PC-9 (cell line): ENCODE measurements around the gene VPS8. TPM values are rescaled to one million over a fixed set of nuclear protein-coding genes. Genes with fewer than 3 reads are reported as not detected.

Experiments used
- BruUV-seq: library from RNA; stranded (reverse); fragments of 400-500 nt; replicated peaks from 2 replicates; lab custom pipeline; 2021; lab: Mats Ljungman, UMichigan
- CTCF ChIA-PET: fragments of 300-600 bp; sonication (Branson Sonifier 250); formaldehyde crosslinking; loops from one replicate; lab custom pipeline; 2022; ENCODE audit warnings: antibody characterized with exemption; lab: Charles Lee
- POLR2A ChIA-PET: fragments of 300-600 bp; sonication (Branson Sonifier 250); formaldehyde crosslinking; loops from one replicate; lab custom pipeline; 2022; ENCODE audit warnings: antibody characterized with exemption; ENCODE audit not compliant: unreplicated experiment; lab: Charles Lee
- DNase-seq, 2 experiments: peaks; one replicate each; pipeline versions ENCODE4 v3.0.0 to v3.0.0-alpha.2; 2015 to 2022; ENCODE audit warnings: mixed read lengths in 1 of 2
- H2AFZ ChIP-seq: fragments of 200-600 bp; sonication (generic); 2 replicates; pipeline ENCODE4 v1.8.1; 2017; ENCODE audit warnings: antibody characterized with exemption
- H3F3A ChIP-seq: fragments of 200-600 bp; sonication (generic); 2 replicates; pipeline ENCODE4 v1.8.1; 2017; ENCODE audit warnings: antibody characterized with exemption, mild to moderate bottlenecking, low read depth; ENCODE audit not compliant: insufficient read depth
- H3K27ac ChIP-seq: fragments of 200-600 bp; sonication (generic); 2 replicates; pipeline ENCODE4 v1.6.1; 2016; ENCODE audit warnings: mixed run types
- H3K27me3 ChIP-seq: fragments of 200-600 bp; sonication (generic); 2 replicates; pipeline ENCODE4 v1.6.1; 2016; ENCODE audit warnings: low read depth, mixed run types; ENCODE audit not compliant: insufficient read depth
- H3K36me3 ChIP-seq: fragments of 200-600 bp; sonication (generic); 2 replicates; pipeline ENCODE4 v1.6.1; 2016; ENCODE audit warnings: low read depth, mixed run types
- H3K4me1 ChIP-seq: fragments of 200-600 bp; sonication (generic); replicated peaks from 2 replicates; pipeline ENCODE4 v1.6.1; 2016; ENCODE audit warnings: mixed run types; ENCODE audit not compliant: insufficient read depth
- H3K4me2 ChIP-seq: fragments of 200-600 bp; sonication (generic); 2 replicates; pipeline ENCODE4 v1.6.1; 2017; ENCODE audit warnings: mixed run types
- H3K4me3 ChIP-seq: fragments of 200-600 bp; sonication (generic); 2 replicates; pipeline ENCODE4 v1.6.1; 2016; ENCODE audit warnings: mixed run types
- H3K79me2 ChIP-seq: fragments of 200-600 bp; sonication (generic); 2 replicates; pipeline ENCODE4 v1.6.1; 2017; ENCODE audit warnings: low read depth, mixed run types
- H3K9me2 ChIP-seq: fragments of 200-600 bp; sonication (generic); 2 replicates; pipeline ENCODE4 v1.8.1; 2017; ENCODE audit warnings: mild to moderate bottlenecking; ENCODE audit not compliant: insufficient read depth
- H3K9me3 ChIP-seq: fragments of 200-600 bp; sonication (generic); 2 replicates; pipeline ENCODE4 v1.8.1; 2016; ENCODE audit warnings: low read depth; ENCODE audit not compliant: insufficient read depth
- H4K20me1 ChIP-seq: fragments of 200-600 bp; sonication (generic); 2 replicates; pipeline ENCODE4 v1.8.1; 2017; ENCODE audit not compliant: insufficient read depth
- CTCF ChIP-seq: fragments of 200-600 bp; sonication (generic); conservative IDR thresholded peaks from 2 replicates; pipeline ENCODE4 v1.6.1; 2017; ENCODE audit warnings: mixed run types, antibody characterized with exemption, mild to moderate bottlenecking, moderate library complexity
- EZH2 ChIP-seq: fragments of 200-600 bp; sonication (generic); IDR thresholded peaks from 2 replicates; pipeline ENCODE4 v1.8.0; 2017; ENCODE audit warnings: antibody characterized with exemption, low read depth
- intact Hi-C: fragments of 100-400 bp; cut with micrococcal nuclease; formaldehyde crosslinking; loops from one replicate; pipeline ENCODE4 v1.10.0; 2022; ENCODE audit not compliant: unreplicated experiment
- total RNA-seq: library from RNA; stranded (reverse); gene quantifications from 2 replicates; pipeline ENCODE4 v1.2.3, GENCODE V29; 2021

VPS8 gene
- total RNA-seq, 1 experiment from 2014 or later = 80.8 TPM

GRCh38 chr3:185029086-185029485 lies 217.1 kb downstream of the VPS8 start:
- no peaks in the 10 kb centered on the region for H3K9me2 ChIP-seq
- no peaks in the 10 kb centered on the region for H3K36me3 ChIP-seq
- H4K20me1 ChIP-seq = no peaks in the 10 kb centered on the region
- no peak overlapping the region for H2AFZ ChIP-seq
- no peak overlapping the region for H3K27ac ChIP-seq
- no peaks in the 10 kb centered on the region for H3K4me1 ChIP-seq
- H3K9me3 ChIP-seq = no peaks in the 10 kb centered on the region
- TF ChIP-seq CTCF = no peak
- no peak for TF ChIP-seq EZH2
- intact Hi-C loops = no loop called here
- ChIA-PET POLR2A (no interaction called here), CTCF (no interaction called here)
- DNase-seq = no peak
- BruUV-seq = no TSS peak
- no peaks in the 10 kb centered on the region for H3F3A ChIP-seq
- no peak overlapping the region for H3K4me3 ChIP-seq
- H3K4me2 ChIP-seq = no peak overlapping the region
- H3K27me3 ChIP-seq = no peaks in the 10 kb centered on the region
- no peaks in the 10 kb centered on the region for H3K79me2 ChIP-seq

DNA sequence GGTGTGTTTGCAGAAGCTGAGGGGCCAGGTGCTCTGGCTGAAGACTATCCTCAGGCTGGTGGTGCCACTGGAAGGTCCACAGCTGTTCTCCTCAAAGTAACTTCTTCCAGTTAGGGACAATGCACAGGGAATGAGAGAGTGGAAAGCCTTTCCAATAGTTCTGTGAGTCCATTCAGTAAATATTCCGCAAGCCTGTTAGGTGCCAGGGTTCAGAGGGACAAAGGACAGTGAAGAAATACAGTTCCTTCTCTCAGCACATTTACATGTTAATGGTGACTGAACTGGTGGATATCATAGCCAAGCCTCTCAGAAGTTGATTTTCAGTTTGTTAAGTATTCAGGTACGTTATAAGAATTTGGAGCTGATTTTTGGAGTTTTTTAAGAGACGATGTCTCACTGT lies 218.4 kb downstream of the VPS8 start:
- no peaks in the 10 kb centered on the region for H3K27me3 ChIP-seq
- ChIA-PET POLR2A (no interaction called here), CTCF (no interaction called here)
- BruUV-seq = no TSS peak
- H3K4me3 ChIP-seq = no peak overlapping the region
- no peaks in the 10 kb centered on the region for H3K79me2 ChIP-seq
- H3K4me2 ChIP-seq = no peak overlapping the region
- H2AFZ ChIP-seq = no peak overlapping the region
- H4K20me1 ChIP-seq = no peaks in the 10 kb centered on the region
- no peaks in the 10 kb centered on the region; the same call in 1 of the 2 replicates for H3K9me2 ChIP-seq
- TF ChIP-seq EZH2 (no peak), CTCF (no peak)
- no peak for DNase-seq
- intact Hi-C loops = no loop called here
- no peaks in the 10 kb centered on the region for H3K4me1 ChIP-seq
- no peaks in the 10 kb centered on the region for H3F3A ChIP-seq
- no peak overlapping the region for H3K27ac ChIP-seq
- H3K9me3 ChIP-seq = no peaks in the 10 kb centered on the region
- H3K36me3 ChIP-seq = no peaks in the 10 kb centered on the region

GRCh38 chr3:185030951-185031350 lies 219.0 kb downstream of the VPS8 start:
- POLR2A ChIA-PET = interaction anchor here (0.7 kb wide), 1 partner anchor 115 kb away, joined by 3 read pairs; no protein-coding TSS in a partner anchor
- no TSS peak for BruUV-seq
- intact Hi-C loops = no loop called here
- H3K4me3 ChIP-seq = no peak overlapping the region
- H3K4me1 ChIP-seq = no peaks in the 10 kb centered on the region
- H3F3A ChIP-seq = no peaks in the 10 kb centered on the region
- no peak overlapping the region for H3K27ac ChIP-seq
- DNase-seq = no peak
- H4K20me1 ChIP-seq = no peaks in the 10 kb centered on the region
- CTCF ChIA-PET = interaction anchor here (0.6 to 0.7 kb wide), 2 partner anchors 438 to 555 kb away, joined by 3 to 7 read pairs; no protein-coding TSS in a partner anchor
- no peak overlapping the region for H2AFZ ChIP-seq
- no peak overlapping the region for H3K4me2 ChIP-seq
- no peaks in the 10 kb centered on the region for H3K36me3 ChIP-seq
- H3K27me3 ChIP-seq = no peaks in the 10 kb centered on the region
- H3K9me2 ChIP-seq = no peaks in the 10 kb centered on the region; the same call in 1 of the 2 replicates
- no peaks in the 10 kb centered on the region for H3K9me3 ChIP-seq
- TF ChIP-seq EZH2 (no peak), CTCF (no peak)
- H3K79me2 ChIP-seq = no peaks in the 10 kb centered on the region
